Measurements from ENCODE around the gene EIF2S2.
"Not testable (repeated sequence)": the region's sequence is repeated elsewhere in the genome, so short reads cannot be mapped to it uniquely, and the experiment has no call there.

The EIF2S2 gene

DNA sequence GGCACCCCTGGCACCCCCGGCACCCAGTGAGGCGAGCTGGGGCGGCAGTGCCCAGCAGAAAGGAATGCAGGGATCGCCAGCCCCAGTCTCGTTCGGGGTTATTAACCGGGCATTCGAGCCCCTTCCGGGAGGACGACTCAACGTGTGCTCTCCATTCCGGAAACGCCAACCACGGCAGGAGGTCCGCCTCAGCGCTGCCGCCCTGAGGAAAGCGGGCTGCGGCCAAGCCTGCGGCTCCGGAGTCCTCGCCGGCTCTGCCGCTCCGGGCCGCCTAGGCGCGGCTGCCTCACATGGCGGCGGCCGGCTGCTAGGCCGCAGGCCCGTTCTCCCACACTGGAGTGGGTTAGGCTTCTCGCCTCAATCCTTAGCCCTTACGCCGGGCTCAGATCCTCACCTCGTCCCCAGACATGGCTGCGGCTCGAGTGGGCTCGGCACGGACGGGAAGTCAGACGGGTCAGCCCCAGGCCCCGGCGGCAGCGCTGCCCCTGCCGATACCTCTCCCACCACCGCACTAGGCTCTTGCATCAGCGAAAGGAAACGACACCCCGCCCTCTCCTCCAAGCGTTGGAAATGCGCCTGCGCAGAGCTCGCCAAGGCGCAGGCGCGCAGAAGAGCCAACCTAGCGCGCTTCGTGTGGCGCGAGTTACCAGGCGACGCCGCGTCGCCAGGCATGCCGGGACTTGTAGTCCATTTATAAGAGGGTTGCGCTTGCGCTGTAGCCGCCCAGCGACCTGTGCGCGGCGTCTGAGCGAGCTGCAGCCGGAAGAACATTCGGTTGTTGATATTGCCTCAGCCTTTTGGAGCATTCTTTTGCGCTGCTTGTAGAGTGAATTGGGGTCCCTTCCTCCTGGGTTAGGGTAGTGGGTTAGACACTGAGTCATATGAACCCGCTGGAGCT, at the start of gene EIF2S2:
TSS of gene EIF2S2 (minus strand) at position 542 of the 898 bp plus-strand sequence. CDS start at position 409, 133 bp downstream.
- peak; percentile 99 for DNase-seq

DNA sequence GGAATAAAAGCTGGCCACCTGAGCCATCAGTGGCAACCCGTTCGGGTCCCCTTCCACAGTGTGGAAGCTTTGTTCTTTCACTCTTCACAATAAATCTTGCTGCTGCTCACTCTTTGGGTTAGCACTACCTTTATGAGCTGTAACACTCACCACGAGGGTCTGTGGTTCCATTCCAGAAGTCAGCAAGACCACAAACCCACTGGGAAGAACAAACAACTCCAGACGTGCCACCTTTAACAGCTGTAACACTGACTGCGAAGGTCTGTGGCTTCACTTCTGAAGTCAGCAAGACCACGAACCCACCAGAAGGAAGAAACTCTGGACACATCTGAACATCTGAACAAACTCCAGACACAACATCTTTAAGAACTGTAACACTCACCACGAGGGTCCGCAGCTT, 45.7 kb upstream of the EIF2S2 start:
- not testable (repeated sequence) for DNase-seq

GRCh38 chr20:34155836-34156235, 43.8 kb upstream of the EIF2S2 start:
- DNase-seq: no peak

- not testable (repeated sequence) for DNase-seq
These were observed 41.1 kb upstream of the EIF2S2 start for GRCh38 chr20:34153169-34153568.

DNA sequence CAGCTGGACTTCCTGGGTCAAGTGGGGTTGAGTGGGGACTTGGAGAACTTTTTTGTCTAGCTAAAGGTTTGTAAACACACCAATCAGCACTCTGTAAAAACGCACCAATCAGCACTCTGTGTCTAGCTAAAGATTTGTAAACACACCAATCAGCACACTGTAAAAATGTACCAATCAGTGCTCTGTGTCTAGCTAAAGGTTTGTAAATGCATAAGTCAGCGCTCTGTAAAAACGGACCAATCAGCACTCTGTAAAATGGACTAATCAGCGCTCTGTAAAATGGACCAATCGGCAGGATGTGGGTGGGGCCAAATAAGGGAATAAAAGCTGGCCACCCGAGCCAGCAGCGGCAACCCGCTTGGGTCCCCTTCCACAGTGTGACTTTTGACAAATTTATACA, 40.0 kb upstream of the EIF2S2 start:
- not testable (repeated sequence) for DNase-seq

DNA sequence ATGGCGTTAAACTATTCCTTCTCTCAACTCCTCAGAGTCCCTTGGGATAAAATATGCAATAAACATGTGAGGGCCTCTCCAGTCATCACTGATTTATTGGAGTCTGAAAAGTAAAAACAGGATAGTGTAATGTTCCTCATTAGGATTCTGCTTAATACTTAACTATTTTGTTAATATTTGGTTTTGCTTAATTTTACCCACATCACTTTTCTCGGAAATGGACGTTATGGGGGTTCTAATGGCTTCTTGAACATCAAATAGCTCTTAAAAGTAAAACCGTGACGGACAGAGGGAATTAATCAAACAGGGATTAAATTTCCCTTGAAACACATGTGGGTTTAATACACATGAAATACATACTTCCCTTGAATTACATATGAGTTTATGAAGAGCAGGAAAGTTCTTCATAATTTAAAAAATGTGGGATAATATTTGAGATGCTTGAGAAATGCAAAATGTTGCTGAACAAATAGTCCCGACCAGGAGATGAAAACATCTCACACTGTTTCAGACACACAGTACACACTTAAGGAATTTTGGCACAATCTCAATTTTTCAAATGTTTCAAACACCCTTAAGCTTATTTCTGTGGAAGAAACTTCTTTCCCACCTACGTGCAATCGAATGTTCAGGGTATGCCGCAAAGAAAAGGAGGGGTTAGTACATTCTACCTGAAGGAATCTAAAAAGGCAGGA, 38.4 kb upstream of the EIF2S2 start:
- DNase-seq: peak; percentile 37

DNA sequence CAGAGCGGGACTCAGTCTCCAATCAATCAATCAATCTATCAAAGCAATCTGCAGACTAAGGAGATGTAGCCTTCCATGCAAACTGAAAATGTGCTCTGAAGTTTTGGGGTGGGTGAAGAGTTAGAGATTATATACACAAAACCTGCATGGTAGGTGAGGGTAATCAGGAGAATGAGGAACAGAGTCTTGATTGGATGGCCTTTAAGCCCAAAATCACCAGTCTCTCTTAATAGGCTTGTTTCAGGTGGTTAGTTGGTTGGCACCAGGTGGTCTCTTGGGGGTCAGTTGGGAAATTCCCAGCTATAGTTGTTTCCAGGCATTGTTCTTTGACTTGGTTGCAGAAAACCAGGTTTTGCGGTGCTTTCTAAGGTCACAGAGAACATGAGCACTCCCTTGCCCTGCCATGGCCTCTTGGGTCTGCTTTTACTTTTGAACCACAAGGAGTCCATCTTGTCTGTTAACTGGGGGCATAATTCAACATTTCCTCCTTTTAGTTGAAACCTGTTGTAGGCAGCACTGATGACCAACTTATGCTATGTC, 33.3 kb upstream of the EIF2S2 start:
- no peak for DNase-seq

DNA sequence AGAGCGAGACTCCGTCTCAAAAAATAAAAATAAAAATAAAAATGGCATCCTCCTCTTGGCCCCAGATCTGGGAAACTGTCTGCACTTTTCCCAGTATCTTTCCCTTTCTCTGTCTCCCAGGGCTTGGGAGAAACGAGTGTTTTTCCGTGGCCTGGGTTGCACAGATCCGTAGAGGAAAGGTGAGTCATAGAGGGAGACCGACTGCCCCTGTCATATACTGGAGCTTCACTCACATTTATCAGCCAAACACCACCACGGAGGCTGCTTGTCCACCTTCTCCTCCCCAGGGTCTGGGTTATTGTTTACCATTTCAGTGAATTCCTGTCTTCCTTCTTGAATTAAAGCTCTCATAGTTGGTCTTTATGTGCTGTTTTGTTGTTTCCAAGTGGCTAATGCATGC, 31.9 kb upstream of the EIF2S2 start:
- DNase-seq: peak; percentile 17

- no peak for DNase-seq
These were observed 30.1 kb upstream of the EIF2S2 start for GRCh38 chr20:34142121-34142520.

GRCh38 chr20:34141293-34141692, 29.2 kb upstream of the EIF2S2 start:
- no peak for DNase-seq

DNA sequence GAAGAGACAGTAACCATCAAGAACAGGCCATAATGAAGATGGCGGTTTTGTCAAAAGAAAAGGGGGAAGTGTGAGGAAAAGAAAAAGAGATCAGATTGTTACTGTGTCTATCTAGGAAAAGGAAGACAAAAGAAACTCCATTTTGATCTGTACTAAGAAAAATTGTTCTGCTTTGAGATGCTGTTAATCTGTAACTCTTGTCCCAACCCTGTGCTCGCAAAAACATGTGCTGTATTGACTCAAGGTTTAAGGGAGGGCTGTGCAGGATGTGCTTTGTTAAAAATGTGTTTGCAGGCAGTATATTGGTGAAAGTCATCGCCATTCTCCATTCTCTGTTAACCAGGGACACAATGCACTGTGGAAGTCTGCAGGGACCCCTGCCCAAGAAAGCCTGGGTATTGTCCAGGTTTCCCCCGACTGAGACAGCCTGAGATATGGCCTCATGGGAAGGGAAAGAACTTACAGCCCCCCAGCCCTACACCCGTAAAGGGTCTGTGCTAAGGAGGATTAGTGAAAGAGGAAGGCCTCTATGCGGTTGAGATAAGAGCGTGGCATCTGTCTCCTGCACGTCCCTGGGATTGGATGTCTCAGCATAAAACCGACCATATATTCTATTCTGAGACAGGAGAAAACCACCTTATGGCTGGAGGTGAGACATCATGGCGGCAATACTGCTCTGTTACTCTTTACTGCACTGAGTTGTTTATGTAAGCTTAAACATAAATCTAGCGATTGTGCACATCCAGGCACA, 23.7 kb upstream of the EIF2S2 start:
- DNase-seq: not testable (repeated sequence)

GRCh38 chr20:34133365-34133860, 21.4 kb upstream of the EIF2S2 start:
- DNase-seq: not testable (repeated sequence)

DNA sequence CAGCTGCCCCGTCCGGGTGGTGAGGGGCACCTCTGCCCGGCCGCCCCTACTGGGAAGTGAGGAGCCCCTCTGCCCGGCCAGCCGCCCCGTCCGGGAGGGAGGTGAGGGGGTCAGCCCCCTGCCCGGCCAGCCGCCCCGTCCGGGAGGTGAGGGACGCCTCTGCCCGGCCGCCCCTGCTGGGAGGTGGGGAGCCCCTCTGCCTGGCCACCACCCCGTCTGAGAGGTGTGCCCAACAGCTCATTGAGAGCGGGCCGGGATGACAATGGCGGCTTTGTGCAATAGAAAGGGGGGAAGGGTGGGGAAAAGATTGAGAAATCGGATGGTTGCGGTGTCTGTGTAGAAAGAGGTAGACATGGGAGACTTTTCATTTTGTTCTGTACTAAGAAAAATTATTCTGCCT, 20.9 kb upstream of the EIF2S2 start:
- not testable (repeated sequence) for DNase-seq

DNA sequence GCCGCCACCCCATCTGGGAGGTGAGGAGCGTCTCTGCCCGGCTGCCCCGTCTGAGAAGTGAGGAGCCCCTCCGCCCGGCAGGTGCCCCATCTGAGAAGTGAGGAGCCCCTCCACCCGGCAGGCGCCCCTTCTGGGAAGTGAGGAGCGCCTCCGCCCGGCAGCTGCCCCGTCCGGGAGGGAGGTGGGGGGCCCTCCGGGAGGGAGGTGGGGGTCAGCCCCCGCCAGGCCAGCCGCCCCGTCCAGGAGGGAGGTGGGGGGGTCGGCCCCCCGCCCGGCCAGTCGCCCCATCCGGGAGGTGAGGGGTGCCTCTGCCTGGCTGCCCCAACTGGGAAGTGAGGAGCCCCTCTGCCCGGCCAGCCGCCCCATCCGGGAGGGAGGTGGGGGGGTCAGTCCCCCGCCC, 20.4 kb upstream of the EIF2S2 start:
- not testable (repeated sequence) for DNase-seq

DNA sequence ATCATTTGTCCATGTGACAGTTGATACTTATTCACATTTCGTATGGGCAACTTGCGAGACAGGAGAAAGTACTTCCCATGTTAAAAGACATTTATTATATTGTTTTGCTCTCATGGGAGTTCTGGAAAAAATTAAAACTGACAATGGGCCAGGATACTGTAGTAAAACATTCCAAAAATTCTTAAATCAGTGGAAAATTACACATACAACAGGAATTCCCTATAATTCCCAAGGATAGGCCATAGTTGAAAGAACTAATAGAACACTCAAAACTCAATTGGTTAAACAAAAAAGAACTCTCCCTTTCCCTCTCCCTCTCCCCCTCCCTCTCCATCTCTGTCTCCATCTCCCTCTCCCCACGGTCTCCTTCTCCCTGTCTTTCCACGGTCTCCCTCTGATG, 19.4 kb upstream of the EIF2S2 start:
- peak; percentile 49 for DNase-seq

DNA sequence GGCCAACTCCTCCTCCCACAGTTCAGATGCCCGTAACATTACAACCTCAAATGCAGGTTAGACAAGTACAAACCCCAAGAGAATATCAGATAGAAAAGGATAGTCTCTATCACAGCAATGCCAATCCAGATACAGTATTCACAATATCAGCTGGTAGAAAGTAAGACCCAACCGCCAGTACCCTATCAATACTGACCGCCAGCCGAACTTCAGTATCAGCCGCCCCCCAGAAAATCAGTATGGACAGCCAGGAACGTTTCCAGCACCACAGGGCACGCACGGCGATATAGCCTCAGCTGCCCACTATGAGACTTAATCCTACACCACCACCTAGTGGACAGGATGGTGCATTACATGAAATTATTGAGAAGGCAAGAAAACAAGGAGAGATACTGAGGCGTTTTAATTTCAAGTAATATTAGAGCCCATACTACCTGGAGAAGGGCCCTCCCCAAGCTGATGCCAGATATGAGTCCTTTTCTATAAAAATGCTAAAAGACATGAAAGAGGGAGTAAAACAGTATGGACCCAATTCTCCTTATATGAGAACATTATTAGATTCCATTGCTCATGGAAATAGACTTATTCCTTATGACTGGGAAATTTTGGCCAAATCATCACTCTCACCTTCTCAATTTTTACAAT, 17.6 kb upstream of the EIF2S2 start:
- DNase-seq: peak; percentile 72

GRCh38 chr20:34127792-34128191, 15.7 kb upstream of the EIF2S2 start:
- no peak for DNase-seq

DNA sequence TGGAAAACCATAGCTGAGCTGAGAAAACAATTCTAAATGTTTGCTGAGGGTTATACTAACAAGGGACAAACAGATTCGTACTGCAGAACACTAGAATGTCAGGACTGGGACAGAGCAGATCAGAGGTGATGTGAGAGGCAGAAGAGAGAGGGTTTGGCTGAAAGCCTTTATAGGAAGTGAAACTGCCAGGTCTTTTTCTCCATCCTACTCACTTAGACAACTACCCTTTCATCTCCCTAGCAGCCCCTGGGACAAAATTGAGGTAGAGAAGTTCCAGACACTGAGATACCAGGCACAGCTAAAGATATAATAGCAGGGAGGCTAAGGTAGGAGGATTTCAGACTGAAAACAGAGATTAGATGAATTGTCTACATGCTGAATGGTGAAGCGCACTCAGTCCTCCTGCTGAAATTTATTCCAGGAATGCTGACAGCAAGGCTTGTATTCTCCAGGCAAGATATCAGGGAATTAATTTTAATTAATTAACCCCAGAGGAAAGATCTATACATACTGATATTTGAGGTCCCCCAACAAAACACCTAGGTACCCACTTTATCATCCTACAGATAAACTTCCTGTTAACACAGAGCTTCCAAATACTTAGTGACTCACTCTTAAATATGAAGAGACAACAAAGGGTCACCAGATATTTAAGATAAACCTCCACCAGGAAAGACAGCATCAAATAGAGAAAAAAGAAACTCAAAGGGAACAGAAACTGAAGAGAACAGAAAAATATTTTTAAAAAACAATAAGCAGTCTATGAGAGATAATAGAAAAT, 12.6 kb upstream of the EIF2S2 start:
- DNase-seq: no peak

GRCh38 chr20:34123309-34123708, 11.3 kb upstream of the EIF2S2 start:
- DNase-seq: no peak

GRCh38 chr20:34122274-34122980, 10.4 kb upstream of the EIF2S2 start:
- DNase-seq: no peak

GRCh38 chr20:34120213-34120612, 8.2 kb upstream of the EIF2S2 start:
- DNase-seq: no peak

Data from fibroblast of upper back skin (primary cell).